NCI-H2196 (cell line): ENCODE results near the gene ABCB11.

ENCODE experiments used
- DNase-seq: peaks from one replicate; lab custom pipeline; 2025; ENCODE audit not compliant: unreplicated experiment; lab: John Stamatoyannopoulos, UW

ABCB11 gene

DNA sequence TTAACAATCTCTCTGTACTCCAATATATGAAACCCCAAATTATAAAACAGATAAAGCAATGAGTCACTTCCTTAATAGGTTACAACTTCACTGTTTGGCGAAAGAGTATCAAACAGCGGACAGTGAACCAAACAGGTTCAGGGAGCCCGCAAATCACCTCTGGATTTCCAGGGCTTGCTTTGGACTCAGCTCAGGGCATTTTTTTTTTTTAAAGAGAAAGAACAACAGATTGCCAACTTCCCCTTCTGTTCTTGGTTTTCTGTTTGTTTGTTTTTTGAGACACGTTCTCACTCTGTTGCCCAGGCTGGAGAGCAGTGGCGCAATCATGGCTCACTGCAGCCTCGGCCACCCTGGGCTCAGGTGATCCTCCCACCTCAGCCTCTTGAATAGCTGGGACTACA is 52.7 kb downstream of the ABCB11 start:
- no peak for DNase-seq

DNA sequence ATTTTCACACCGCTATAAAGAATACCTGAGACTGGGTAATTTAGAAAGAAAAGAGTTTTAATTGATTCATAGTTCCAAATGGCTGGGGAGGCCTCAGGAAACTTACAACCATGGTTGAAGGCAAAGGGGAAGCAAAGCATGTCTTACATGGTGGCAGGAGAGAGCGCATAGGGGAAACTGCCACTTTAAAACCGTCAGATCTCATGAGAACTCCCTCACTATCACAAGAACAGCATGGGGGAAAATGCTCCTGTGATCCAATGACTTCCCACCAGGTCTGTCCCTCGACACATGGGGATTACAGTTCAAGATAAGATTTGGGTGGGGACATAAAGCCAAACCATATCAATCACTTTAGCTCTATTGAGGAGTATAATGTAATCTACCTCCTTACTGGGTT is 53.5 kb downstream of the ABCB11 start:
- DNase-seq = no peak

DNA sequence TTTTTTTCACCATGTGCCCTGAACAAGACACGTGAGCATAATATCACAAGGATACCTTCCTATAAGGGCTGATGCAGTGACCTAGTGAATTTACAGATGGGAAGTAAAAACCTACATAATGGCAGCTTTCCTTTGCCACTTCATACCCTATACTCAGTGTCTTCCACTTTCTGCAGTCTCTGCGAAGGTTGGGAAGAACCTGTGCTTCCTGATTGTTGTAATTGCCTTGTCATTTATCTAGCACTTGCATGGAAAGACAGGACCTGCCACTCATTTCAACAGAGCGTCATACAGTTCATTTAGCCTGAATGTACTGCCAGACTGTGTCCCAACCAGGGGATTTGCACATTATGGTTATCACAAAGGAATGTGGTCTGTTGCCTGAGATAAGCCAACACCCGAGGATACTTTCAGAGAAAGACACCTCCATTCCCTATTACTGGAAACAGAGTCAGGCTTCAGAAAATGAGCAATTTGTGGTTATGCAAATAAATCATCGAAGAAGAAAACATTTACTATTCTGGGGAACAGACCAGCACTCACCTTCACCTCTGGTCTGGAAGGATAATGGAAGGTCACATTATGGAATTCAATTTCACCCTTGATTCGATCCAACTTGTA is 55.0 kb downstream of the ABCB11 start:
- no peak for DNase-seq

DNA sequence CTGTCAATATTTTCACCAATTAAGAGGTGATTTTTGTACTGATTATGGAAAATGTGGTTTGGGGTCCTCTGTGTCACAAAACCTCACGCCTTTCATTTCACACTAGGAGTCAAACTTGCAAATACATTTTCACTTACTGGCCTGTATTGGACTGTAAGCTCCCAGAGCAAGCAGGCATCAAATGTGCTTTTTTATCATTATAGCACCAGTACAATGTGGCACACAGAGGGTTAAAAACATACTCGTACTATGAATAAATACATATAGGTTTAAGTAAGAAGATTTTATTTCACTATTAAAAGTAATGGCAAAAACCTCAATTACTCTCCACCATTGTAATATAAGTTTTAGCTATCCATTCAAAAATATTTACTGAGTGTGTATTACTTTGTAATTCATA is 56.7 kb downstream of the ABCB11 start:
- no peak for DNase-seq

DNA sequence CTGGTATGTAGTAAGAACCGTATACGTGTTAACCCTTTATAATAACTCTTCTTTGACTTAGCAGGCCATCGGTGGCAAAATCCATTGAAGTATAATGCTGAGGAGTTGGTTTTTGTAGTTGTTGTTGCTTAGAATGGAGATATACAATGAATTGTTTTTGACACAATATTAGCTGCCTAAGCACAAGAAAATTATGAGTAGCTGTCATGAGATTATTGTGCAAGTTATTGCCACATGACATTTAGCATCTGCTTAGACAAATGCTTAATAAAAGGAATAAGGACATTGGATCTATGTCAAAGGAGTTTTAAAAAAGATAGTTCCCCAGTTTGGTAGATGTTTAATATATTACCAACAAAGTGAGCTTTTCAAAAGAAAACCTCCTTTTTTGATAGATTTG is 59.9 kb downstream of the ABCB11 start:
- no peak for DNase-seq

DNA sequence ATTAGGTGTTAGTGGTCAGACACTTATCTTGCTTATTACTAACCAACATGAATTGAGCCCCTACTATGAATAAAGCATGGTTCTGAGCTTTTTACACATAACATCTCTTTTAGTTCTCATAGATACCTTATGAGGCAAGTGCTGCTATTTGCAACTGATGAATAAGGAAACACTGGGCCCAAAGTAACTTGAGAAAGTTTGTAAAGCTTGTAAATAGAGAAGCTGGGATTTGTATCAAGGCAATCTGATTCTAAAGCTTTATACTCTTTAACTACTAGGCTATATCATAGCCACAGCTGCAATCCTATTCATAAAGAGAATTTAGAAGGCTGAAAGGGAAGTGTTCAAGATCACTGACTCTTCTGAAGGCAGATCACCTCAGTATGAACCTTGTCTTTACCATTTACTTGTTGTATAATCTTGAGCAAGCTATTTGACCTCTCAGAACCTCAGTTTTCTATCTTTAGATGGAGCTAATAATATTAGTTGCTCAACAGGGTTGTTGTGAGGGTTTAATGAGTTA is 60.4 kb downstream of the ABCB11 start:
- DNase-seq = no peak

DNA sequence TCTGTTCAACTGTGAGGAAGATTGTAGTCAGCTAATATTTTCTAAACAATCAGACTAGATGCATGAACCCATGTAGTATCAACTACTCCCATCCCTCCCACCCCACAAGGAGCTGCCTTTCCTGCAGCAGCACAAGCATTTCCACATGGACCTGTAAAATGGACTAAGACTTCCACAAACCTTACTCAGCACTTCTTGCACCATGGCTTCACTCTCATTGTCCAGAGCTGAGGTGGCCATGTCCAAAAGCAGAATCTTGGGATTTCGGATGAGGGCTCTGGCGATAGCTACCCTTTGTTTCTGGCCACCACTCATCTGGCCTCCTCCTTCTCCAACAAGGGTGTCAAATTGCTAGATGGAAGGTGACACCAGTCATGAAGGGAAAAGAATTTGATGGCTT is 61.3 kb downstream of the ABCB11 start:
- DNase-seq = no peak

DNA sequence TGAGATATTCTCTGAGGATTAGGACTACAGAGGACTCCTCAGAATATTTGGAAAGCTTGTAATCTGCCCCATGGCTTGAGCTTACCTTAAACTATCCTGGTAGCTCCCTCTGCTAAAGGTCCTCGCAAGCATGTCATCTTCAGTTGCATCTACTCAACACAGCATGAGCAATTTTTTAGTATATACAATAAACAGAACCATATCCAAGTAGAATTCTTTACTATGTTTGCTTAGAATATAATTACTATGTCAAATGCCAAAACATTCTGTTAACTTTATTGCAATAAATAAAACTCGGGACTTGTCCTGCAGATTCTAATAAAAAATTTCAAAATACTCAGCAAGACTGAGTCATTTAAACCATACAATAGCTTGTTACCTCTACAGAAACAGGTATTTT is 62.8 kb downstream of the ABCB11 start:
- no peak for DNase-seq

DNA sequence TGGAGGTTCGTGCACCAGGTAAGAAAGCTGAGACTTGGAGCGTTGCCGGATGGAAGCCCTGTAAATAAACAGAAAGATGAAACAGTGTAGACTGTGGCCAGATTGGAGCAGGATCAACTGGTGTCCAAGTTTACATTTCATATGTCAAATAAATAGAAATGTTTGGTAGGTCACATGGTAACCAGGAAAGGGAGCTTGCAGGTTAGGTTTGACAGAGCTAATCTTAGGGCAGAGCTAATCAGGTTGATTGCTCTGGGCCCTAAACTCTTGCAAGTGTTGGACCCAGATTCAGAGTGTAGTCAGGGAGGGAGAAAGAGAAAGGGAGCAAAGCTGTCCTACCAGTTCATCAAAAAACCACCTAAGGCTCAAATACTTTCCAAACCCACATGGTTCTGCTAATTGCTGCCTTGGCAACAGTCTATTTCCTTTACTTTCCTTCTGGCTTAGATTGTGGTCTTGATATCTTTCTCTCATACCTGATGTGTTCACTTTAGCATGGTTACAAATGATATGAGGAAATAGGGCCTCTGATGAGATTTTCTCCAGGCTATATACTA is 66.8 kb downstream of the ABCB11 start:
- no peak for DNase-seq

DNA sequence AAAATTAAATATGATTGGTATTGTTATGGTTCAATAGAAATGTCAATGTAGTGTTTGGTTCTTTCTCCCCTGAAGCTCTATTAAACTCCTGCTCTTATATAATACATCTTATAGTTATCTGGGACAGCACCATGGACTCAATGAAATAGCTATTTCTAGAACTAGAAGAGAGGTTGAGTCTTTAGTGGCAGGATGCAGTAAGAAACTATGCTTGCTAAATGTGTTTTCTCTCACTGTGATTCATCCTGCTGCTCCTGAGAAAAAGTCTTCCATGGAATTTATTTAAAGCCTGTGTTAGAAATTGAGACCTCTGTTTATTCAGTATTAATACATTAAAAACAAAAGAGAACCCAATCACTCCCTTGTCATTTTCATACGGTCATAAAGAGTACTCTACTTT is 68.5 kb downstream of the ABCB11 start:
- no peak for DNase-seq

DNA sequence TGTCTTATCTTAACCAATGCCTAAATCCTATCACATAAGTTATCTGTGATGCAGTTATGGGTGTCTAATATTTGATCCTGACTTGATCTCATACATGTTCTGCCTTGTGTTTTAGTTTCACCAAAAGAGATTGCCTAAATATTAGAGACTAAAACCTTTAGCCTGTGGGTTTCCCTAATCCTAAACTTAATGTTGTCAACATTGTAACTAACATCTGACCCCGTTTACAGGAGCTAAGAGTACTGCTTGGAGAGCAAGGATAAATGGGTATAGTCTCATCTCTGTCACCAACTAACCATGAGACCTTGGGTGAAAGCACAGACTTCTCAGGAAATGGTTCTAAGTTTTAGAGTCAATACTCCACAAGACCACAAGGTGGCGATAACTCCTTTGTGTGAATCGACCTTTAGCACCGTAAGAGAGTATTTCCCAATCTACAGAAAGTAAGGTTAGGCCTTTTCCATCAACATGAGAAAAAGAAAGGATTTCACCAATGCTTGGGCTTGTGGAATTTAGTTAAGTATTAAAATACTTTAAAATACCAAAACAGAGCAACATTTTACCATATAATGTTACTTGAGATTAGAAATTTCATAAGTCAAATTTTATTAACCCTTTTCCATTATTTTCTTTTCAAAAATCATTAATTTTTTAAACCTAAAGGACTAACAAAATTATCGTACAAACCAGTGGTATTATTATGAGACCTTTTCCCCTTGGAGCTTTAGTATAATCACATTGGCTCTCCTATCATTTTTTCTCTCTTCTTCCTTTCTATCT is 69.5 kb downstream of the ABCB11 start:
- peak; percentile 69 for DNase-seq

DNA sequence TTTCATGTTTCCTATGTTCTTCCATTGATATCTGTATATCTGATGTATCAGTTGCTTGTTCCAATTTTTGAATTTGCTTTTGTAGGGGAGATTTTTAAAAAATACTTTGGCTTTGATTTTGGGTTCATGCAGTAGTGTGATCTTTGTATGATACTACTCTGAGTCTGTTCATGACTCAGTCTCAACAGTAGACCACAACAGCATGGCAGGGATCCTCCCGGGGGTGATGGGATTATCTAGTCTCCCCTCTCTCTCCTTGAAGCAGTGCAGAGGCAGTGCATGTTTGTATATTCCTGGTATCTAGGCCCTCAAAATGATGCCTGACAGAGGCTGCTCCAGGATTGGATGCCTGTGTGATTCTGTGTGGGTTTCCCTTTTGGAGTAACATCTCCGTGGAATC is 74.7 kb downstream of the ABCB11 start:
- no peak for DNase-seq

DNA sequence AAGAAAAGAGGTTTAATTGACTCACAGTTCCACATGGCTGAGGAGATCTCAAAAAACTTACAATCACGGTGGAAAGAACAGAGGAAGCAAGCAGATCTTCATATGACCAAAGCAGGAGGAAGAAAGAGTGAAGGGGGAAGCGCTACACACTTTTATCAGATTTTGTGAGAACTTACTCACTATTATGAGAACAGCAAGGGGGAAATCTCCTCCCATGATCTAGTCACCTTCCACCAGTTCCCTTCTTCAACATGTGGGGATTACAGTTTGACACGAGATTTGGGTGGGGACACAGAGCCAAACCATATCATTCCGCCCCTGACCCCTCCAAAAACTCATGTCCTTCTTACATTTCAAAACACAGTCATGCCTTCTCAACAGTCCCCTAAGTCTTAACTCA is 75.8 kb downstream of the ABCB11 start:
- DNase-seq = no peak

DNA sequence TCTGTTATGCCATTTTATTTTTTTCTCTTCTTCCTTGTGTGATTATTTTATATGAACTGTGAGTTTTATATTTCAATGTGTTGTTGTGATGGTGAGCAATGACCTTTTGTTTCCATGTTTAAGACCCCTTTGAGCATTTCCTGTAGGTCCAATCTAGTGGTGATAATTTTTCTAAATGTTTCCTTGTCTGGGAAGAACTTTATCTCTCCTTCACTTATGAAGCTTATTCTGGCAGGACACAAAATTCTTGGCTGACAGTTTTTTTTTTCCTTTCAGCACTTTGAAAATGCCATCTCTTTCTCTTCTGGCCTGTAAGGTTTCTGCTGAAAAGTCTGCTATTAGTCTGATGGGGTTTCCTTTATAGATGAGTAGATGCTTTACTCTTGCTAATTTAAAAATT is 76.9 kb downstream of the ABCB11 start:
- no peak for DNase-seq

DNA sequence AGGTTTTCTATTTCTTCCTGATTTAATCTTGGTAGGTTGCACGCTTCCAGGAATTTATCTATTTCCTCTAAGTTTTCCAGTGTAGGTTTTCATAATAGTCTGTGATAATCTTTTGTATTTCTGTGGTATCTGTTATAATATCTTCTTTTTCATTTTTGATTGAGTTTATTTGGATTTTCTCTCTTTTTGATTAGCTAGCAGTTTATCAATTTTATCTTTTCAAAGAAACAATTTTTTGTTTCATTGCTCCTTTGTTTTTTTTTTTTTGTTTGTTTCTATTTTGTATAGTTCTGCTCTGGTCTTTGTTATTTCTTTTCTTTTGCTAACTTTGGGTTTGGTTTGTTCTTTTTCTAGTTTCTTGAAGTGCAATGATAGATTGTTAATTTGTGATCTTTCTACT is 78.7 kb downstream of the ABCB11 start:
- no peak for DNase-seq

DNA sequence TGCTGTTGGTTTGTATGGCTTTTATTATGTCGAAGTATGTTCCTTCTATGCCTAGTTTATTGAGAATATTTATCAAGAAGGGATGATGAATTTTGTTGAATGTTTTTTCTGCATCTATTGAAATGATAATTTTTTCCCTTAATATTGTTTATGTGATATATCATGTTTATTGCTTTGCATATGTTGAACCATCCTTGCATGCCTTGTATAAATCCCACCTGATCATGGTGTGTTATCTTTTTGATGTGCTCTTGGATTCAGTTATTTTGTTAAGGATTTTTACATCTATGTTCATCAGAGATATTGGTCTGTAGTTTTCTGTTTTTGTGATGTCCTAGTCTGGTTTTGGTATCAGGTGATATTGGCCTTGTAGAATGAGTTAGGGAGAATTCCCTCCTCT is 79.3 kb downstream of the ABCB11 start:
- no peak for DNase-seq

DNA sequence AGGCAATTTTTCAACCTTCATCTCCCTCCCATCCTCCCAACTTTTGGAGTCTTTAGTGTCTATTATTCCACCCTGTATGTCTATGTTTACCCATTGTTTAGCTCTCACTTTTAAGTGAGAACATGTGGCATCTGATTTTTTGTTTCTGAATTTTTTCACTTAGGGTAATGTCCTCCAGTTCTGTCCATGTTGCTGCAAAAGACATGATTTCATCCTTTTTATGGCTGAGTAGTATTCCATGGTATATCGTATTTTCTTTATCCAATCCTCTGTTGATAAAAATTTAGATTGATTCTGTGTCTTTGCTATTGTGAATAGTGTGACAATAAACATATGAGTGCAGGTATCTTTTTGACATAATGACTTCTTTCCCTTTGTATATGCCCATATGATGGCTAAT is 81.8 kb downstream of the ABCB11 start:
- no peak for DNase-seq

DNA sequence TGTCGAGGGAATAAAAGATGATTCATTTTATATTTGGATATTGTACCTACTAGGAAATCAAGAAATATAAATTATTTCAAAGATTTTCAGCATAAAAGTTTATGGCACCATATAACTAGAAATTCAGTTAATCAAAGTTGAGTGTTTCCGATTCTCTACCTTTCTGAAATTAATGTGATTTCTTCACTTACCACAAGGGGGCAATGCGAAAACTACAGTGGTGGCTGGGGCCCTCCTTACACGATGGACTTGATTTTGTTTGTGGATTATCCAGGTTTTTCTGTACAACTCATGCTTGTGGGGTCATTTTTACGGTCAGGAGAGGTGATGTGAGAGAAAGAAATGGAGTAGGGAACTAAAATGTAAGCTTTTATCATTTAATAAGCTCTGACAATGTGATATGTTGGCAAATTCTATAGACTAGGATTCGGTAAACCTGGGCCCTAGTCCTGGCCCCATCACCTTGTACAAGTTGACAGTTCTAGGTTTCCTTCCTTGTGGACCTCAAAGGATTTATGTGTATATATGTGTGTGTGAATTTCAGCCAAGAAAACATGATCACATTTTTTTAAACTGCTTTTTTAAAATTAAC is 82.4 kb downstream of the ABCB11 start:
- DNase-seq = no peak

DNA sequence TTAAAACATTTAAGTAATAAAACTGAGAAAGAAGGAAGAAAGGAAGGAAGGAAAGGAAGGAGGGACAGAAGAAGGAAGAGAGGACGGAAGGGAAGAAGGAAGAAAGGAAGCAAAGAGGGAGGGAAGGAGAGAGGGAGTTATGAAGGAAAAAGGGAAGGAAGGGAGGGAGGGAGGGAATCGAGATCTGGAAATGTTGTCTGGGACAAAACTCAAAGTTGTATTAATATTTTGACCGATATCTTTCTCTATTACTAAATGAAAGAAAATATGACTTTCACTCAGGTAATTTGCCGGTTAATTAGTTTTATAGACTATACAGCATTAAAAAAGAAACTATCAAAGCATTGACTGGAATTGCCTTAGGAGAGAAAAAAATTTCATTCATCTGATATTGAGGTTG is 85.6 kb downstream of the ABCB11 start:
- DNase-seq = no peak

DNA sequence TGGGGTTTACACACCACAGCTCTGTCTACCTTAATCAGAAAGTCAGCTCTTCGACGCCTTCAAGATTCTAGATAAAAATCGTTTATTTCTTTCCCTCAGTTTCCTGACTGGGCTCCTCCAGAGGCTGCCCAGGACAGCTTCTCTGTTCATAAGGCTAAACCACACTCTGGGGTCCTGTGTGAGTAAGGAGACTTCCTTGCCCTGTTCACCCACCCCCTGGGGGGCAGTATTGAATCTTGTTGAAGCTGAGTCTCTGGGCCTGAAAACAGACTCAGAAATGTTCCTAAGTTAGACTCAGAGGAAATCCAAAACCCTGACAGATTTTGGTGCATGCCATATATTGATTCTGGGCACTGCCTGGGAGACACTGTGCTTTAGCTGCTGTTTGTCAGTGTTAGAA is 87.1 kb downstream of the ABCB11 start:
- DNase-seq = no peak

DNA sequence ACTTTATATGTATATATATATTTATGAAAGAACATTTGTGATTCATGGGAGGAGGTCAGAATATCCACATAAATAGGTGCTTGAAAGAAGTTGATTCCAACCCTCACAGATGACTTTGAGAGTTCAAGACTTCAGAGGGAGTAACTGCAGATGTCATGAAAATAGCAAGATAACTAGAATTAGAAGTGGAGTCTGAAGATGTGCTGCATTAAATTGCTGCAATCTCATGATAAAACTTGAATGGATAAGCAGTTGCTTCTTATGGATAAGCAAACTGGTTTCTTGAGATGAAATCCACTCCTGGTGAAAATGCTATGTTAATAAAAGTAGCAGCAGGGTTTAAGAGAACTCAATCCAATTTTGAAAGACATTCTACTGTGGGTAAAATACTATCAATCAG is 89.8 kb downstream of the ABCB11 start:
- no peak for DNase-seq

DNA sequence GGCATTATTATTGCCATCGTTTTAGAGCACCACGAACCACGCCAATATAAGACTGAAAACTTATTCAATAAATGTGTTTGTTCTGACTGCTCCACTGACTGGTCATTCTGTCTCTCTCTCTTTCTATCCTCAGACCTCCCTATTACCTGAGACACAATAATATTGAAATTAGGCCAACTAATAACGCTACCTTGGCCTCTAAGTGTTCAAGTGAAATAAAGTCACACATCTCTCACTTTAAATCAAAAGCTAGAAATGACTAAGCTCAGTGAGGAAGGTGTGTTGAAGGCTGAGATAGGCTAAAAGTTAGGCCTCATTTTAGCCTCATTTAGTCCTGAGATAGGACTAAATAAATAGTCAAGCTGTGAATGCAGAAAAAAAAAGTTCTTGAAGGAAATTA is 91.2 kb downstream of the ABCB11 start:
- no peak for DNase-seq
